HG03558 (cell line): ENCODE measurements around the gene PDLIM5.

Source experiments
- ATAC-seq: cut with Tn5 transposase; IDR thresholded peaks from one replicate; pipeline ENCODE4 v1.9.1; 2021; ENCODE audit warnings: moderate number of reproducible peaks; ENCODE audit not compliant: unreplicated experiment; ENCODE audit errors: extremely low read depth

PDLIM5 gene

DNA sequence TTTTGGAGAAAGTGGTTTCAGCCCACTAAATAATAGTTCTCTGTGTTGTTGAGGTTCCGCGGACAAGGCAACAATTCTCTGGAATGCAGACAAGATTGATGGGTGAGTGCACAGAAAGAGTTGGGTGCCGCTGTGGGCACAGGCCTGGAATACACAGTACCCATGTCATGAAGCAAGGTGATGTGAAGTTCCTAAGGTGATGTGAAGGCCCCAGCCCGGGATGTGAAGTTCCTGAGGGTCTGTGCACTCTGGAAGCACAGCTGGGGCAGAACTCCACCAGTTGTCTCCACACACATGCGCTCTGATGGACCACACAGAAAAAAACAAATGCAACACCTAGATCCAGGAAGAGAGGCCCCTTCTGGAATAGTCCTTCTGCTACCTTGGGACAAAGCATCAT, 219.4 kb downstream of the PDLIM5 start:
- ATAC-seq: no peak

DNA sequence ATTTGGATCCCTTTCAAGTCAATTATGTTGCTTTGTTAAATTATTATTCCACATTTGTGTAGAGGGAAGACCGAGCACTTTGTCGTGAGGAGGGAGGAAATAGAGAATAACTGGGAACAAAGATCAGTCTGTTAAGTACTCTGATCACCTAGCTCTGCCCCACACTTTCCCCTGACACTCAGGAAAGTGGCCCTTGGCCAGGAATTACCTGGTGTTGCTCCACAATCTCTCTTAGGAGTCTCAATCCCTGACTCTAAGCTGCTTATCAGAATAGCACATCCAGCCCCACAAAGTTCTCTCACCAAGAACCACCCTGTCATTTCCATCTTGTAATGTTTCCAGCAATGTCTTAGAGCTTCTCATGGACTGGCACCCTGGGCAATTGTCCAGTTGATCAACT, 222.2 kb downstream of the PDLIM5 start:
- no peak for ATAC-seq

DNA sequence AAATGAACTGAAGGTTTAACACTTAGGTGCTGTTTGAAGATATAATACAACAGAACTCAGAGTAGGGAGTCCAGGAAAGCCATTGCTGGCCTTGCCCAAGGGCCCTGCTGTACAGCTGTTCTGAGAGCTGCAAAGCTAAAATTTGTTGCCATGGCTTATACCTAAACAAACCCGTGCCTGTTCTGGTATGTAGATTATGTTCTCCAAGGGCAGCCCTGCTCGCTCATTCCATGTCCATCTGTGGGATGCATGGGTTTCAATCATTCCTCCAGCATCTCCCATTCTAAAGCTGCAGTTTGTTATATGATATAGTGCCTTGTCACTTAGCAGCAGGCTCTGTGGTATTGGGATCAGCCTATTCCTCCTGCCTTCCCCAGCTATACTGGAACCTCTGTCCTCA, 225.2 kb downstream of the PDLIM5 start:
- ATAC-seq: no peak

DNA sequence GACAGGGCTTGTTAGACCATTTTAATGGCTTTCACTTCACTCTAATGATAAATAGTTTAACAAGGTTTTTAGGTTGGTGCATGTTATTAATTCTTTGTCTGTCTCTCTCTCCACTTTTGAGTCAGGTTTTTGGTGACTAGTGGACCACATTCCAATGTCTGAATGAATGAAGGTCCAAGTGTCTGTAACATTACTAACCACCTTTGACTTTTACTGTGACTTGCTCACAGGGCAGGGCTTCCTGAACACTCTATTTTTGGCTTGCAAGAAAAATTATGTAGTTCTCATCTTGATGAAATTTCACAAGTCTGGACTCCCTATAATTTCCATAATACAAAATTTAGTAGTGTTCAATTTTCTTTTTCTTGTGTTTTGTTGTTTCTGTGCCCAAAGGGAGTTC, 227.2 kb downstream of the PDLIM5 start:
- no peak for ATAC-seq

DNA sequence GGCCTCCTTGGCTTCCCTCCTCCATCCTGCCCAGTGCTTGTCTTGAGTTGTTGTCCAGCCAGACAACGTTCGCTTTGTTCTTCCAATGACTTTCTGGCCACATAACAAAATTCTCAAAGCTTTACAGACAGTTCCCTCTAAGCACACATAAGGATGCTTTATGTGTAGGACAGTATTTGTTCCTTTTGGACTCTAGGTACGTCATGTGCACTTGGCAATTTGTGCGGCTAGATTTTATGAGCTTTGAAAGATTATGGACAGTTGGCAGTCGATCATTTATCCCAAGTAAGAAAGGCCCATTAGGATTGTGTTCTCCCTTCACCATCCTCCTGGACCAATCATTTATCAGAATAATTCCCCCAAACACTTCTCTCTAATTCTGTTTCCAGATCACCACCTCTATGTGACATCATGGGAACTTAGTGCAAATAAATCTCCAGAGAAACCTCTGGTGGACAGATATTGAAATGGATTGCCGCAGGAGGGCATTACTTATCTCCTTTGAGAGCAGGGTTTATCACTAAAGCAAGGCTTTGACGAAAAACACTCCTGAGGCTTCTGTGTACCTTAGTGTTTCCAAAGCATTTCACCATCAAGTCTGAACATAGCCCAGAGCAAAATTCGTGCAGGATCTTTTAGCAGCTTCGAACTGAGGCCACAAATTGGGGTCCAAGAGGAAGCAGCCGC, 228.6 kb downstream of the PDLIM5 start:
- no peak for ATAC-seq

DNA sequence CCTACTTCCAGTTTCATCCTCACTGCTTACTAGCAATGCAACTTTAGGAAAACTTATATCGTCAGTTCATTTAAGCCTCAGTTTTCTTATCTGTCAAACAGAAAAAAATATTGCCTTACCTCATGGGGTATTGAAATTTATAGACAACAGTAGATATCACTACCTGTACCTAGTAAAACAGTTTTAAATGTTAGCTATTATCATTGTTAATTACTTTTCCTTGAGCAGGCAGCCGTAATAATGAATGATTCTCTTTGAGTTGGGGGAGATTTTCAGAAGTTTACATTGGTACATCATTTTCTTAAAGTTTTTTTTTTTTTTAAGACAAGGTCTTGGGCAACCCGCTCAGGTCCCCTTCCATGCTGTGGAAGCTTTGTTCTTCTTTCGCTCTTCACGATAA, 234.3 kb downstream of the PDLIM5 start:
- no peak for ATAC-seq

DNA sequence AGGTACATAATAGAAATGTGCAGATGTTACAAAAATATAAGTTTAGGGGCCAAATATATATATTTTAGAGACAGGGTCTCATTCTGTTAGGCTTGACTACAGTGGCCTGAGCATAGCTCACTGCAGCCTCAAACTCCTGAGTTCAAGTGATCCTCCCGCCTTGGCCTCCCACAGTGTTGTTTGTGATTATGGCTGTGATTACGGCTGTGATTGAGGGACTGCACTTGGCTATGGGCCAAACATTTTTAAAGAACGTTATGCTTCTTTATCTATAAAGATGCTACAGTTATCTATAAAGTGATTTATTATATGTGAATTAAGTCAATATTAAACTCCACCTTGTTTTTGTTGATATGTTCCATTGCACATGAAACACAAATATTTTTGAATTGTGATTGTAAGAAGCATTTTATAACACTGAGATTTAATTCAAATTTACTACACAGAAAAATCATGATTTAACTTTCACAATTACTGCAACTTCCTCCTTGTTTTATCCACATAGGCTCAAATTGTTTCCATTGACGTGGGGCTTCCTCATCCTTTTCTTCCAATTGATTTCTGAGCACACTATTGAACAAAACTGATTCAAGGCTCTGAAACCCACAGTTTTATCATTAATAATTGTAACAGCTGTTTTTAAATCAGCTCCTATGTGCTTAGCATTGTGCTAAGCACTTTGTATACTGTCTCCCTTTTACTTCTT, 237.6 kb downstream of the PDLIM5 start:
- no peak for ATAC-seq

DNA sequence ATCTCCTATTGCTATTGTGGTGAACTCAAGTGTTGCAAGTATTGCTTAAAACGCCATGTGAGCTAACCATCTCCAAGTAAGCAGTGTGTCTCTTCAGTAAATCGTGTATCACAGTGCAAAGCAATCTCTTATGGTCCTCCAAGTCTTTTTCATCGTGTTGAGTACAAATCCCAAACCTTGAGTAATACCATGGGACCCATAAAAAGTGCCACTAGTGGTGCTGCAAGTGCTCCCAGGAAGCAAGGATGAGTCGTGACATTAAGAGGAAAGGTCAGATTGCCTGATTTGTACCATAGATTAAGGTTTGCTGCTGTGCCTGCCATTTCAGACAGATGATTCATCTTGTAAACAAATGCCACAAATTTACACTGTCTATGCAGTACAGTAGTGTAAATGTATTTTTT, 239.1 kb downstream of the PDLIM5 start:
- no peak for ATAC-seq

DNA sequence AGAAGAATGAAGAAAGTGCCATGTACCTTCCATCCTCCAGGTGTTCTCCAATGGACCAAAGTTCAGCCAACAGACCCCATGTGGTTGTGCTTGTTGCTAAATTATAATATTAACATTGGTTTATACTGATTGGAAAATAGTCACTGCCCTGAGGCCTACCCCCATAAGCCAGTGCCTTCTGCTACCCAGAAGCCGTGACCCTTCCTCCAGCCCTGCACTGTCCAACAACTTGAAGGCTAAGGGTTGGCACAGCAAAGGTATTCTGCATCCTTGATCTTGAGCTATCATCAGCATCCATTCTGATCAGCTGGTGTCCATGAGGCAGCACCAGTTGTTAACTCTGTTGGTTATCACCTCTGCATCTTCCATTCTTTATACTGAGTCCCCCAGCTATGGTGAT, 239.8 kb downstream of the PDLIM5 start:
- no peak for ATAC-seq

DNA sequence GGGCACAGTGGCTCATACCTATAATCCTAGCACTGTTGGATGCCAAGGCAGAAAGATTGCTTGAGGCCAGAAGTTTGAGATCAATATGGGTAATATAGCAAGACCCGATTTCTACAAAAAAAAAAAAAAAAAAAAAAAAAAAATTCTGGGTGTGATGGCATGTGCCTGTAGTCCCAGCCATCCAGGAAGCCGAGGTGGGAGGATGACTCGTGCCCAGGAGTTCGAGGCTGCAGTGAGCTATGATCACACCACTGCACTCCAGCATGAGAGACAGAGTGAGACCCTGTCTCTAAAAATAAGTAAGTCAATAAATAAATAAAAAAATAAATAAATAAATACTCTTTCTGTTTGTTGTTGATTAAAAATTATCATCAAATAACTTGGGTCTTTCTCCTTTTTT, 243.6 kb downstream of the PDLIM5 start:
- no peak for ATAC-seq

DNA sequence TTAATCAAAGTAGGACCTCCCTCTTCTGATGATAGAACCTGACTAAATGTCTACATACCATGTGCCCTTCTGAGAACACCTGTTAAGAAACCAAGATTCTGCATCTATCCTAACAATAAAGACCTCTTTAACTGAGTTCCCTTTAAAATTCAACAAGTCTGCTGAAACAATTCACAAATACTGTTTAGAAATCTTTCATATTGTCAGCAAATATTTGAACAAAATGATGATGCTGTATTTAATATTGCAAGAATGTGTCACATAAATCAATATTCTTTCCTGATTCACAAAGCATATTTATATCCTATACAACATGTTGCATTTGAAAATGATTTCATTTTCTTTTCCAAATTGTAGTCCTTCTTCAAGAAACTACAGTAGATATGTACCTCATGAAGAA, 246.4 kb downstream of the PDLIM5 start:
- ATAC-seq: no peak

DNA sequence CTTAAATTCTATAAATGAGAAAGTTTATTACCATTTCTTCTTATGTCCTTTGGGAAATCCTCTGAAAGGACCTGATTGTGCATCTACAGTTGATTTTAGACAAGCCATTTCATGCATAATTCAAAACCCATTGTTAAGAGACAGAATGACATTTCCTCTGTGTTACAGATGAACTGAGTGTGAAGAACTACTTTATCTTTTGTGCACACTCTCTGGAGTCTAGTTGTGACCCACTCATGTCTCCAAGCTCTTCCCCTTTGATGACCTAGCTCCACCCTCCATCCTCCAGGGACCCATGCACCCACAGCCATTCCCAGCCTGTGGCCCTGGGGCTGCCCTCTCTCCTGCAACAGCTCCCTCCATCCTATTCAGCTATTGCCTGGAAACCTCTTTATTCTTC, 248.6 kb downstream of the PDLIM5 start:
- ATAC-seq: no peak

DNA sequence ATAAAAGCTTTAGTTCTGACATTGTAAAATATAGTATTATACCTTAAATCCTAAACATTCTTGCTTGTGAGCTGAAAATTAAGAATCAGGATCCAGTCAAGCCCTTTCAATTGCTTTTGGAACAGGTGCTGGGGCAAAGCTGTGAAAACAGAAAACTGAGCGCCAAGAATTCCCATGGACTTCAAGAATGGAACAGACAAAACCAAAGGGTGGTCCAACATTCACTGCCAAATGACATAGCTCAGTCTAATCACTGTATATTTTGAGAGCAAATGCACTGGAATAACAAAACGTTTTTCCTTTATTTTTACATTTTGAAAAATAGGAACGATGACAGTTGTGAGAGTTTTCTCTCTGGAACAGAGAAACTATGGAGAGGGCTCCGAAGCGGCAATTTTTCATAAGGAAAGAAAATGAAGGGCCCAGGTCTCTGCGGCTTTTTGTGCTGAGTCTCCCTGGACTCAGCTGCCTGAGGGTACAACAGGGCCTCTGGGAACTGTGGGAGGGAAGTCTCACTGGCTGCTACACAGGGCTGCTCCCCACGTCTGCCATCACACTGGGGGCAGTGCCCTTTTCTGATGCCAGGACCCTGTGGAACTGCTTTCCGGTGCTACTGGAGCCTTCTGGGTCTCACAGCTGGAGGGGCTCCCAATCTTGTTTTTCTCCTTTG, 250.0 kb downstream of the PDLIM5 start:
- no peak for ATAC-seq

DNA sequence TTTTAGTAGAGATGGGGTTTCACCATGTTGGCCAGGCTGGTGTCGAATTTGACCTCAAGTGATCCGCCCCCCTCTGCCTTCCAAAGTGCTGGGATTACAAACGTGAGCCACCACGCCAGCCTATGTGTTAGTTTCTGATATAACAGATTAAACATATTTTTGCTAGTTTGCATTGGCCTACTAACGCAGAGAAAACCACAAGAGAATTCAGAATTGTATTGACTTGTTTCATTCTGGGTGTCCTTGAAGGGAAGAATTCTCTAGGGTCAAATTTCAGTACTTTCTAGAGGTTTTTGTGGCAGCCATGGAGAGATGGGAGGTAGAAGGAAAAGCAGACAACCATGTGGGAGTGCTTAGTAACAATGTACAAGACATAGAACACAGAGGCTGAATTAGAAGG, 259.9 kb downstream of the PDLIM5 start:
- no peak for ATAC-seq

DNA sequence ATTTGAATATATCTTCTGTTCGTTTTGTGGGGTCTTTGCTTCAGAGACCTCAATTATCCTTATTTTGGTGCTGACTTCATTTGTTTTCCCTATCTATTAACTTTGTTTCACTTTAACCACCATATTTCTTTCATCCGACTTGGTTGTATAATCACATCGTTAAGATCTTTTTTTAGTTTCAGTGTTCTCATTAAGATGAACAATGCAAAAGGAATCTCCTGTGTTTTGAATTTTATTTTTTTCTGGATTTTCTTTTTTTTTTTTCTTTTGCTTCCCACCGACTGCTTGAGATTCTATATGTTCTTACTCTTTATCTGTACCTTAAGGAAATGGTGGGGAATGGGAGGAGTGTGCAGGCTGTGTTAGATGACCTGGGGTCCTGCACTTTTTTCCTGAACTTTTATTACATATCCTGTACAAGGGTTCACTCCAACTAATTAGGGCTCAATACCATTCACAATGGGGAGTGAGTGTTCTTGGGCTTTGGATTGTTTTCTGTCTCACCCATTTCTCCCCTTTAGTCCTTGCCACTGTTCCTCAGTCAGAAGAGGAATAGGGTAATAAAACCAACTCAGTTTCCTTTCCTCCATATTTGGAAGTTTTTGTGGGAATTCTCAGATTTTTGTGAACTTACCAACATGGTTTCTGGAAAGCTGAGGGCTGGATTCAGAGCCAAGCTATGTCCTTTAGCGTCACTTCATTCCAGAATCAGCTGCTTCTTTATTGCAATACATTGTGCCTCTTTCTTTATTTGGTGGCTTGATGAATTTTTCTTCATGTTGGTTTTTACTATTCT, 262.8 kb downstream of the PDLIM5 start:
- ATAC-seq: no peak

DNA sequence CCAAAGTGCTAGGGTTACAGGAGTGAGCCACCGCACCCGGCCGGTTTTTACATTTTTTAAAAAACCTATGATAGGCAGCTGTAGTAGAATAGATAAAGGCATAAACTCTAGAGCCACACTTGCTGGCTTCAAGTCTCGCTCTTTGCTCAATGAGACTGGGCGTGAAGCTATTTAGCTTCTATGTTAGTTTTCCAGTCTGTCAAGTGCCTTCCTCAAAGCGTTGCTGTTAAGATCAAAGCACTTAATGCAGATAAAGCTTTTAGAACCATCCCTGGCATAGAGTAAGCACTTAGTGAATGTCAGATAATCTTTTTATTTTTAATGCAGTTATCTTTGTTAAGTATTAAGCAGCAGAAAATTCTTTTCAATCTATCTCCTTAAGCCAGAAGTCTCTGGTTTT, 264.0 kb downstream of the PDLIM5 start:
- no peak for ATAC-seq
